GM19025 (cell line): ENCODE data around the gene RPAP3.

Source experiments
- ATAC-seq: cut with Tn5 transposase; IDR thresholded peaks from one replicate; pipeline ENCODE4 v1.9.1; 2021; ENCODE audit warnings: mild to moderate bottlenecking, low read depth, moderate library complexity; ENCODE audit not compliant: unreplicated experiment

Gene RPAP3

DNA sequence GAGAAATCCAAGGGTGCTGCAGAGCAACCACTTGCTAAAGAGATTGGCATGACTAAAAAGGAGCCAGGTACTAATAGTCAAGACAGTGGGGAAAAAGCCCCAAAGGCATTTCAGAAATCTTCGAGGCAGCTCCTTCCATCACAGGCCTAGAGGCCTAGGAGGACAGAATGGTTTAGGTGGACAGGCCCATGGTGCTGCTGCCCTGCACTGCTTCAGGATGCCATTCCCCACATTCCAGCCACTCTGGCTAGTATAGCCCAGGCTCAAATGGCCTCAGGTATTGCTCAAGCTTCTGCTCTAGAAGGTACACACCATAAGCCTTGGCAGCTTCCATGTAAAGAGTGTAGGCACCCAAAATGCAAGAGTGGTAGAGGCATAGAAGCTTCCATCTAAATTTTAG is 92.9 kb downstream of the RPAP3 start:
- no peak for ATAC-seq

DNA sequence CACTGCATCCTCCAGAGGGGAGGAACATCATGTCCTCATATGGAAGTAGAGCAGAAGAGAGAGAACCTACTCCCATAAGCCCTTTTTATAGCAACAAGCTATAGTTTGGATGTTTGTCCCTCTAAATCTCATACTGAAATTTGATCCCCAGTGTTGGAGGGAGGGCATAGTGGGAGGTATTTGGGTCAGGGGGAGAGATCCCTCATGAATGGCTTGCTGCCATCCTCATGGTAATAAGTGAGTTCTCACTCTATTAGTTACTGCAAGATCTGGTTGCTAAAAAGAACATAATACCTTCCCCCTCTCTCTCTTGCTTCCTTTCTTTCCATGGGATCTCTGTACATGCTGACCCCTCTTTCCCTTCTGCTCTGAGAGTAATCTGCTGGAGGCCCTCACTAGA is 93.9 kb downstream of the RPAP3 start:
- ATAC-seq, result no peak
